ENCODE data around the gene ITGA5. TPM values are rescaled to one million over a fixed set of nuclear protein-coding genes. Genes with fewer than 3 reads are reported as not detected.

Gene ITGA5
- total RNA-seq, 4 donors from 2014 or later = 37.7 to 217 (median 73.0) TPM

GRCh38 chr12:54405106-54405505 is 14.0 kb downstream of the ITGA5 start:
- Histone ChIP-seq H3K27ac (peak overlapping the region in 3 of 4 donors; percentile 26 to 40 (median 38)), H3K27me3 (no peaks in the 10 kb centered on the region), H3K4me1 (peaks cover 0 to 3% (median under 1%) of the 10 kb centered on the region in 4 donors), H3K36me3 (peaks cover 0 to 43% (median 18%) of the 10 kb centered on the region in 4 donors), H3K9me3 (no peaks in the 10 kb centered on the region), H3K4me3 (no peak overlapping the region)
- intact Hi-C loops (cut with DNase I; ENCODE audit: low total_unique reads) = no loop called here
- WGBS, 2 donors (ENCODE audit: low coverage in 1 of 2) = 84% methylated on average over 10 of the region's 10 CpGs; no CpG with 5 or more reads in 1 of the 2 donors
- in situ Hi-C loops (cut with MboI; ENCODE audit: low pct_ligation_motif_present in 1 of 4, low pct_unique_long_range_greater_than_20kb in 1 of 4, low sequenced_read_pairs in 3 of 4) = no loop called here
- TF ChIP-seq POLR2AphosphoS5 (IDR thresholded peaks at IDR 0.05) (no peak), POLR2A (IDR thresholded peaks at IDR 0.05) (no peak), EP300 (IDR thresholded peaks at IDR 0.05; ENCODE audit: low read depth) (no peak)
- TF ChIP-seq, protein P1, sequence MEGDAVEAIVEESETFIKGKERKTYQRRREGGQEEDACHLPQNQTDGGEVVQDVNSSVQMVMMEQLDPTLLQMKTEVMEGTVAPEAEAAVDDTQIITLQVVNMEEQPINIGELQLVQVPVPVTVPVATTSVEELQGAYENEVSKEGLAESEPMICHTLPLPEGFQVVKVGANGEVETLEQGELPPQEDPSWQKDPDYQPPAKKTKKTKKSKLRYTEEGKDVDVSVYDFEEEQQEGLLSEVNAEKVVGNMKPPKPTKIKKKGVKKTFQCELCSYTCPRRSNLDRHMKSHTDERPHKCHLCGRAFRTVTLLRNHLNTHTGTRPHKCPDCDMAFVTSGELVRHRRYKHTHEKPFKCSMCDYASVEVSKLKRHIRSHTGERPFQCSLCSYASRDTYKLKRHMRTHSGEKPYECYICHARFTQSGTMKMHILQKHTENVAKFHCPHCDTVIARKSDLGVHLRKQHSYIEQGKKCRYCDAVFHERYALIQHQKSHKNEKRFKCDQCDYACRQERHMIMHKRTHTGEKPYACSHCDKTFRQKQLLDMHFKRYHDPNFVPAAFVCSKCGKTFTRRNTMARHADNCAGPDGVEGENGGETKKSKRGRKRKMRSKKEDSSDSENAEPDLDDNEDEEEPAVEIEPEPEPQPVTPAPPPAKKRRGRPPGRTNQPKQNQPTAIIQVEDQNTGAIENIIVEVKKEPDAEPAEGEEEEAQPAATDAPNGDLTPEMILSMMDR (IDR thresholded peaks at IDR 0.05) = no peak
- DNase-seq = no peak

GRCh38 chr12:54404061-54405004 is 14.7 kb downstream of the ITGA5 start:
- H3K4me1 ChIP-seq = no peaks in the 10 kb centered on the region

GRCh38 chr12:54401119-54401518 is 17.9 kb downstream of the ITGA5 start:
- Histone ChIP-seq H3K27me3 (no peaks in the 10 kb centered on the region), H3K4me3 (no peak overlapping the region), H3K4me1 (no peaks in the 10 kb centered on the region), H3K9me3 (no peaks in the 10 kb centered on the region), H3K27ac (peak overlapping the region in 3 of 4 donors; percentile 12 to 33 (median 21)), H3K36me3 (peaks cover 0 to 61% (median 29%) of the 10 kb centered on the region in 4 donors)
- DNase-seq = no peak
- 83% methylated on average over 2 of the region's 2 CpGs; no CpG with 5 or more reads in 1 of the 2 donors for WGBS, 2 donors (ENCODE audit: low coverage in 1 of 2)
- in situ Hi-C loops (cut with MboI; ENCODE audit: low pct_ligation_motif_present in 1 of 4, low pct_unique_long_range_greater_than_20kb in 1 of 4, low sequenced_read_pairs in 3 of 4) (loop anchor here in 1 of 4 donors (5.0 kb wide), 1 partner anchor 36 kb away; no protein-coding TSS in a partner anchor), intact Hi-C loops (cut with DNase I; ENCODE audit: low total_unique reads) (loop anchor here (2.0 kb wide), 1 partner anchor 36 kb away; no protein-coding TSS in a partner anchor)
- no peak for TF ChIP-seq POLR2A (IDR thresholded peaks at IDR 0.05)
- TF ChIP-seq, protein P1 (IDR thresholded peaks at IDR 0.05) = no peak
- no peak for TF ChIP-seq EP300 (IDR thresholded peaks at IDR 0.05; ENCODE audit: low read depth)
- no peak for TF ChIP-seq POLR2AphosphoS5 (IDR thresholded peaks at IDR 0.05)

More at GRCh38 chr12:54404061-54405004, 14.7 kb downstream of the ITGA5 start:
- TF ChIP-seq POLR2A (IDR thresholded peaks at IDR 0.05) = no peak
- no peak for TF ChIP-seq POLR2AphosphoS5 (IDR thresholded peaks at IDR 0.05)
- no peak for TF ChIP-seq EP300 (IDR thresholded peaks at IDR 0.05; ENCODE audit: low read depth)
- TF ChIP-seq, protein P1 (IDR thresholded peaks at IDR 0.05) = peak; percentile 89 to 99 (median 95)
- 0 to 58% methylated on average over 2 to 11 of the region's 11 CpGs for WGBS, 2 donors (ENCODE audit: low coverage in 1 of 2)
- H3K27ac ChIP-seq = peak overlapping the region; percentile 25 to 40 (median 32)
- H3K9me3 ChIP-seq = no peaks in the 10 kb centered on the region
- in situ Hi-C loops (cut with MboI; ENCODE audit: low pct_ligation_motif_present in 1 of 4, low pct_unique_long_range_greater_than_20kb in 1 of 4, low sequenced_read_pairs in 3 of 4) (loop anchor here in 1 of 4 donors (5.0 kb wide), 1 partner anchor 33 kb away; no protein-coding TSS in a partner anchor), intact Hi-C loops (cut with DNase I; ENCODE audit: low total_unique reads) (no loop called here)
- peak; percentile 65 for DNase-seq
- H3K4me3 ChIP-seq = no peak overlapping the region
- peaks cover 0 to 43% (median 20%) of the 10 kb centered on the region in 4 donors for H3K36me3 ChIP-seq
- no peaks in the 10 kb centered on the region for H3K27me3 ChIP-seq

Data from transverse colon (tissue), 4 donors.